MM.1S (cell line): ENCODE results near the gene ARHGAP12.

Experiments used
- DNase-seq: peaks from one replicate; pipeline ENCODE4 v3.0.0-alpha.2; 2015
- H2AFZ ChIP-seq: fragments of 300-600 bp; sonication (generic); 2 replicates; pipeline ENCODE4 v1.6.0; 2016; ENCODE audit warnings: antibody characterized with exemption, low read length
- H3F3A ChIP-seq: fragments of 300-600 bp; sonication (generic); 2 replicates; pipeline ENCODE4 v1.6.1; 2016; ENCODE audit warnings: mild to moderate bottlenecking, antibody characterized with exemption, low read length, moderate library complexity, mixed read lengths; ENCODE audit not compliant: insufficient read depth
- H3K27ac ChIP-seq: fragments of 300-600 bp; sonication (generic); 2 replicates; pipeline ENCODE4 v1.5.1; 2016; ENCODE audit warnings: mild to moderate bottlenecking, low read length
- H3K27me3 ChIP-seq: fragments of 300-600 bp; sonication (generic); replicated peaks from 2 replicates; pipeline ENCODE4 v1.6.0; 2016; ENCODE audit warnings: low read length; ENCODE audit not compliant: insufficient read depth
- H3K36me3 ChIP-seq: fragments of 300-600 bp; sonication (generic); replicated peaks from 2 replicates; pipeline ENCODE4 v1.6.1; 2016; ENCODE audit warnings: mild to moderate bottlenecking, low read length, mixed read lengths; ENCODE audit not compliant: insufficient read depth
- H3K4me1 ChIP-seq: fragments of 300-600 bp; sonication (generic); 2 replicates; pipeline ENCODE4 v1.6.1; 2016; ENCODE audit warnings: low read length, mixed read lengths
- H3K4me2 ChIP-seq: fragments of 300-600 bp; sonication (generic); 2 replicates; pipeline ENCODE4 v1.6.0; 2016; ENCODE audit warnings: low read depth, low read length
- H3K4me3 ChIP-seq: fragments of 300-600 bp; sonication (generic); 2 replicates; pipeline ENCODE4 v1.5.1; 2016; ENCODE audit warnings: low read length, mixed read lengths
- H3K79me2 ChIP-seq: fragments of 300-600 bp; sonication (generic); 2 replicates; pipeline ENCODE4 v1.6.1; 2016; ENCODE audit warnings: mixed run types, low read length, mixed read lengths
- H3K9ac ChIP-seq: fragments of 300-600 bp; sonication (generic); 2 replicates; pipeline ENCODE4 v1.6.1; 2016; ENCODE audit warnings: low read length, mixed read lengths
- H3K9me2 ChIP-seq: fragments of 300-600 bp; sonication (generic); replicated peaks from 2 replicates; pipeline ENCODE4 v1.6.1; 2016; ENCODE audit warnings: mild to moderate bottlenecking, low read length, mixed read lengths; ENCODE audit not compliant: insufficient read depth
- H3K9me3 ChIP-seq: fragments of 300-600 bp; sonication (generic); replicated peaks from 2 replicates; pipeline ENCODE4 v1.6.1; 2016; ENCODE audit warnings: mild to moderate bottlenecking, low read length, mixed read lengths; ENCODE audit not compliant: insufficient read depth
- H4K20me1 ChIP-seq: fragments of 300-600 bp; sonication (generic); 2 replicates; pipeline ENCODE4 v1.6.1; 2016; ENCODE audit warnings: mild to moderate bottlenecking, low read length, moderate library complexity, mixed read lengths; ENCODE audit not compliant: insufficient read depth
- EZH2 ChIP-seq: fragments of 300-600 bp; sonication (generic); optimal IDR thresholded peaks from 2 replicates; pipeline ENCODE3; 2017; ENCODE audit warnings: low read depth, mild to moderate bottlenecking, antibody characterized with exemption, low read length, mixed read lengths
- EZH2phosphoT487 ChIP-seq: fragments of 300-600 bp; sonication (generic); IDR thresholded peaks from 2 replicates; pipeline ENCODE4 v1.6.1; 2018; ENCODE audit warnings: antibody characterized with exemption, low read length
- TF ChIP-seq, protein P1 (sequence below): fragments of 300-600 bp; sonication (generic); IDR thresholded peaks from 2 replicates; pipeline ENCODE4 v1.5.1; 2016; ENCODE audit warnings: antibody characterized with exemption, low read length, mixed read lengths

ARHGAP12 gene

DNA sequence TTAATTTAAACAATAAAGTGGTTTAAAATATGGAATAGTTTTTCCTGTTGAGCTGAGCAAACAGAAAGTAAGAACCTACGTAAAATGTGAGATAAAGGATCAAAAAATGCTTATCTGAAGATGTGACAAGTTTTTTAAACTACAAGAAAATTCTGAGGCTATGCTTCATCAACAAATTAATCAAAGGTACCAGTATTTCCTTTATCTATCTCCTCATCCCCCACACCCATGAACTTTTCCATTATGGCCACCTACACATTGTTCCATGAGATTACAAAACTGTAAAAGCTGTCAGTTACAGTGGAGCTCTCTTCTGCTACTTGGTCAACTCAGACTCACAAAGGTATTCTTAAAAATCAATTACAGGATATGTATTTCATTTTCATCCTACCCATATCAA lies 77.4 kb downstream of the ARHGAP12 start:
- H3K27me3 ChIP-seq, result no peaks in the 10 kb centered on the region
- no peak overlapping the region for H3K4me2 ChIP-seq
- no peak overlapping the region for H2AFZ ChIP-seq
- no peak overlapping the region for H3K9ac ChIP-seq
- H3K36me3 ChIP-seq, result no peaks in the 10 kb centered on the region; the same call in 1 of the 2 replicates
- H3K9me3 ChIP-seq, result no peaks in the 10 kb centered on the region
- no peak for DNase-seq
- no peaks in the 10 kb centered on the region for H3K4me1 ChIP-seq
- H3K79me2 ChIP-seq, result no peaks in the 10 kb centered on the region
- H3K27ac ChIP-seq, result no peak overlapping the region
- no peak overlapping the region for H3K4me3 ChIP-seq
- no peaks in the 10 kb centered on the region for H3K9me2 ChIP-seq
- H4K20me1 ChIP-seq, result no peaks in the 10 kb centered on the region
- TF ChIP-seq EZH2, result no peak
- TF ChIP-seq EZH2phosphoT487, result no peak
- TF ChIP-seq, protein P1, sequence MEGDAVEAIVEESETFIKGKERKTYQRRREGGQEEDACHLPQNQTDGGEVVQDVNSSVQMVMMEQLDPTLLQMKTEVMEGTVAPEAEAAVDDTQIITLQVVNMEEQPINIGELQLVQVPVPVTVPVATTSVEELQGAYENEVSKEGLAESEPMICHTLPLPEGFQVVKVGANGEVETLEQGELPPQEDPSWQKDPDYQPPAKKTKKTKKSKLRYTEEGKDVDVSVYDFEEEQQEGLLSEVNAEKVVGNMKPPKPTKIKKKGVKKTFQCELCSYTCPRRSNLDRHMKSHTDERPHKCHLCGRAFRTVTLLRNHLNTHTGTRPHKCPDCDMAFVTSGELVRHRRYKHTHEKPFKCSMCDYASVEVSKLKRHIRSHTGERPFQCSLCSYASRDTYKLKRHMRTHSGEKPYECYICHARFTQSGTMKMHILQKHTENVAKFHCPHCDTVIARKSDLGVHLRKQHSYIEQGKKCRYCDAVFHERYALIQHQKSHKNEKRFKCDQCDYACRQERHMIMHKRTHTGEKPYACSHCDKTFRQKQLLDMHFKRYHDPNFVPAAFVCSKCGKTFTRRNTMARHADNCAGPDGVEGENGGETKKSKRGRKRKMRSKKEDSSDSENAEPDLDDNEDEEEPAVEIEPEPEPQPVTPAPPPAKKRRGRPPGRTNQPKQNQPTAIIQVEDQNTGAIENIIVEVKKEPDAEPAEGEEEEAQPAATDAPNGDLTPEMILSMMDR, result no peak
- no peaks in the 10 kb centered on the region for H3F3A ChIP-seq

- no peak overlapping the region for H3K27ac ChIP-seq
- no peak overlapping the region for H2AFZ ChIP-seq
- H3K4me1 ChIP-seq, result no peaks in the 10 kb centered on the region
- H3K9me3 ChIP-seq, result no peaks in the 10 kb centered on the region
- DNase-seq, result no peak
- no peaks in the 10 kb centered on the region; the same call in 1 of the 2 replicates for H3K36me3 ChIP-seq
- H4K20me1 ChIP-seq, result no peaks in the 10 kb centered on the region
- no peak overlapping the region for H3K4me3 ChIP-seq
- no peak overlapping the region for H3K4me2 ChIP-seq
- H3F3A ChIP-seq, result no peaks in the 10 kb centered on the region
- no peaks in the 10 kb centered on the region for H3K27me3 ChIP-seq
- no peaks in the 10 kb centered on the region for H3K79me2 ChIP-seq
- TF ChIP-seq, protein P1, result no peak
- no peak for TF ChIP-seq EZH2
- TF ChIP-seq EZH2phosphoT487, result no peak
- no peaks in the 10 kb centered on the region for H3K9me2 ChIP-seq
- H3K9ac ChIP-seq, result no peak overlapping the region
Measured at GRCh38 chr10:31847515-31847914, 81.1 kb downstream of the ARHGAP12 start.

DNA sequence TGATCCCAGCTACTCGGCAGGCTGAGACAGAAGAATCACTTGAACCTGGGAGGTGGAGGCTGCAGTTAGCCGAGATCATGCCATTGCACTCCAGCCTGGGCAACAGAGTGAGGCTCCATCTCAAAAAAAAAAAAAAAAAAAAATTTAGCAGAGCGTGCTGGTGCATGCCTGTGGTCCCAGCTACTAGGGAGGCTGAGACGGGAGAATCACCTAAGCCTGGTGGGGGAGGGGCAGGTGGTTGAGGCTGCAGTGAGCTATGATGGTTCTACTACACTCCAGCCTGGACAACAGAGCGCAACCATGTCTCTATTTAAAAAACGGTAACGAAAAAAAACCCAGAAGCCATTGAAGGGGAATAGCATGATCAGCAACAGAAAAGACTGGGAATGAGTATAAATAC lies 89.9 kb downstream of the ARHGAP12 start:
- no peak overlapping the region for H3K4me2 ChIP-seq
- no peak overlapping the region for H3K9ac ChIP-seq
- TF ChIP-seq EZH2 (no peak), EZH2phosphoT487 (no peak)
- TF ChIP-seq, protein P1, result no peak
- no peaks in the 10 kb centered on the region for H3K27me3 ChIP-seq
- no peaks in the 10 kb centered on the region for H3K79me2 ChIP-seq
- no peaks in the 10 kb centered on the region for H4K20me1 ChIP-seq
- no peak overlapping the region for H3K4me3 ChIP-seq
- no peak overlapping the region for H2AFZ ChIP-seq
- H3K4me1 ChIP-seq, result no peaks in the 10 kb centered on the region
- no peaks in the 10 kb centered on the region for H3K9me3 ChIP-seq
- H3K27ac ChIP-seq, result no peak overlapping the region
- no peaks in the 10 kb centered on the region for H3K9me2 ChIP-seq
- no peaks in the 10 kb centered on the region; the same call in 1 of the 2 replicates for H3K36me3 ChIP-seq
- DNase-seq, result no peak
- no peaks in the 10 kb centered on the region for H3F3A ChIP-seq

GRCh38 chr10:31838065-31838464 lies 90.6 kb downstream of the ARHGAP12 start:
- H3K4me3 ChIP-seq, result no peak overlapping the region
- H2AFZ ChIP-seq, result no peak overlapping the region
- DNase-seq, result no peak
- no peaks in the 10 kb centered on the region for H3K27me3 ChIP-seq
- H3K9ac ChIP-seq, result no peak overlapping the region
- H3K4me1 ChIP-seq, result no peaks in the 10 kb centered on the region
- H3F3A ChIP-seq, result no peaks in the 10 kb centered on the region
- no peaks in the 10 kb centered on the region for H4K20me1 ChIP-seq
- no peaks in the 10 kb centered on the region for H3K79me2 ChIP-seq
- H3K36me3 ChIP-seq, result no peaks in the 10 kb centered on the region; the same call in 1 of the 2 replicates
- TF ChIP-seq EZH2phosphoT487 (no peak), EZH2 (no peak)
- TF ChIP-seq, protein P1, result no peak
- no peaks in the 10 kb centered on the region for H3K9me2 ChIP-seq
- H3K27ac ChIP-seq, result no peak overlapping the region
- no peak overlapping the region for H3K4me2 ChIP-seq
- no peaks in the 10 kb centered on the region for H3K9me3 ChIP-seq
